ENCODE measurements around the gene NPLOC4.

DNA sequence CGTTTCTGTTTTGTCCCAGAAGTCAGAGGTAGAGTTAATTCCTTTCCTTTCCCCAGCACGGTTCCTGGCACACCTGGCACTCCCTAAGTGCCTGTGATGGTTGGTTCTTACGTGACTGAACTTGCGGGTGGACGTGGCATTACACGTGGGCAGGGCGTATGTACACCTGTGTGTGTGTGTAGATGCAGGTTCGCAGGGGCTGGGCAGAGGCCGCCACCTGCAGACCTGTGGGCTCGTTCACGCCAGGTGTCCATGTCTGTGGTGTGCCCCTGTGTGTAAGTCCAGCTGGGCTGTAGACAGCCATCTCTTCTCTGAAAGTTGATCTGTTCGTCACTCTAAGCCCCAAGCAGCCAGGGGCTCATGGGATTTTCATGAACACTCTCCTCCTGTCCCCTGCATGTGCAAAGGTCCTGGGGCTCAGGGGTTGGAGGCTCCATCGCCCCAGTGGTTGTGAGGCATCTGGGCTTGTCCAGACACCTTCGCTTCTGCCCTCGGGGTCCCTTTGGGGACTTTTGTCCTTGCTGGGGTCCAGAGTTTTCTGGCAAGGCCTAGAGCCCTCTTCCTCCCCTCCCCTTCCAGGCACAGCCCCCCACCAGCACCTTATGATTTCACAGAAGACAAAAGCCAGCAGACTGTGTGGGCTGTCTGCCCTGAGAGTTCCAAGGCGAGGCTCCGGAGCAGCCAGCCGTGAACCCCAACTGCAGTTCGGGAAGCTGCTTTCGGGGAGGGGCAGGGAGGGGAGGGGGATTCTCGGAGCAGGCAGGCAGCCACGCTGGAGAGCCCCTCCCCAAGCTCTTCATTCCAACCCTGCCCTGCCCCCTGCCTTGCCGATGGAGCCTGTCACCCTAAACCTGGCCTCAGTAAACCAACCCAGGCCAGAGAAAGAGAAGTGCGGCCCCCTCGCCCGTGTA, 114.2 kb downstream of the NPLOC4 start:
- no peak for TF ChIP-seq EZH2 (IDR thresholded peaks at IDR 0.05; ENCODE audit: borderline replicate concordance, insufficient read depth, low read depth, low read length, poor library complexity, severe bottlenecking)
- TF ChIP-seq, protein P1, sequence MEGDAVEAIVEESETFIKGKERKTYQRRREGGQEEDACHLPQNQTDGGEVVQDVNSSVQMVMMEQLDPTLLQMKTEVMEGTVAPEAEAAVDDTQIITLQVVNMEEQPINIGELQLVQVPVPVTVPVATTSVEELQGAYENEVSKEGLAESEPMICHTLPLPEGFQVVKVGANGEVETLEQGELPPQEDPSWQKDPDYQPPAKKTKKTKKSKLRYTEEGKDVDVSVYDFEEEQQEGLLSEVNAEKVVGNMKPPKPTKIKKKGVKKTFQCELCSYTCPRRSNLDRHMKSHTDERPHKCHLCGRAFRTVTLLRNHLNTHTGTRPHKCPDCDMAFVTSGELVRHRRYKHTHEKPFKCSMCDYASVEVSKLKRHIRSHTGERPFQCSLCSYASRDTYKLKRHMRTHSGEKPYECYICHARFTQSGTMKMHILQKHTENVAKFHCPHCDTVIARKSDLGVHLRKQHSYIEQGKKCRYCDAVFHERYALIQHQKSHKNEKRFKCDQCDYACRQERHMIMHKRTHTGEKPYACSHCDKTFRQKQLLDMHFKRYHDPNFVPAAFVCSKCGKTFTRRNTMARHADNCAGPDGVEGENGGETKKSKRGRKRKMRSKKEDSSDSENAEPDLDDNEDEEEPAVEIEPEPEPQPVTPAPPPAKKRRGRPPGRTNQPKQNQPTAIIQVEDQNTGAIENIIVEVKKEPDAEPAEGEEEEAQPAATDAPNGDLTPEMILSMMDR (IDR thresholded peaks at IDR 0.05): no peak
